ENCODE measurements around the gene WFDC1.

DNA sequence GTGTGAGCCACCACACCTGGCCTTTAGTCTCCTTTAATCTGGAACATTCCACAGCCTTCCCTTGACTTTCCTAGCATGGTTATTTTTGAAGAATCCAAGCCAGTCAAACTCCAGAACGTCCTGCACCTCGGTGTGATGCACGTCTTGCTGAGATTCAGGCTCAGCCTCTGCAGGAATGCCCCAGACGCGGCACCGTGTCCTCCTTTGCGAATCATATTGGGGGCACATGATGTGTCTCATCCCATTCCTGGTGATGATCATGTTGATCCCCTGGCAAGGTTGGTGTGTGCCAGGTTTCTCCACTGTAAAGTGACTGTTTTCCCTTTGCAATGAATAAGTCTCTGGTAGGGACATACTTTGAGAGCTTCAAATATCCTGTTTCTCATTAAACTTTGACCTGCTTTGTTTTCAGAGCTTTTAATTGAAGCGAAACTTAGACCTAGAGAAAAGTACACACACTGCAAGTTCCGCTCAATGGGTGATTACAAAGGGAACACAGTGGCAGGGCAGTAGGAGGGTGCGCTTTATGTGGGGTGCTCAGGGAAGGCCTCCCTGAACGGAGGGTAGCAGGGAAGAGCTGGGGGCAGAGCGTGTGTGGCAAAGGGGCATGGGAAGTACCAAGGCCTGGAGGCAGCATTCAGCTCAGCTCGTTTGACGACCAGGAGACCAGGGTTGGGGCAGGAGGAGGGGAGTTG is 64.1 kb downstream of the WFDC1 start:
- TF ChIP-seq EZH2phosphoT487 (IDR thresholded peaks at IDR 0.05; ENCODE audit: low read depth) = no peak
- TF ChIP-seq, protein P1, sequence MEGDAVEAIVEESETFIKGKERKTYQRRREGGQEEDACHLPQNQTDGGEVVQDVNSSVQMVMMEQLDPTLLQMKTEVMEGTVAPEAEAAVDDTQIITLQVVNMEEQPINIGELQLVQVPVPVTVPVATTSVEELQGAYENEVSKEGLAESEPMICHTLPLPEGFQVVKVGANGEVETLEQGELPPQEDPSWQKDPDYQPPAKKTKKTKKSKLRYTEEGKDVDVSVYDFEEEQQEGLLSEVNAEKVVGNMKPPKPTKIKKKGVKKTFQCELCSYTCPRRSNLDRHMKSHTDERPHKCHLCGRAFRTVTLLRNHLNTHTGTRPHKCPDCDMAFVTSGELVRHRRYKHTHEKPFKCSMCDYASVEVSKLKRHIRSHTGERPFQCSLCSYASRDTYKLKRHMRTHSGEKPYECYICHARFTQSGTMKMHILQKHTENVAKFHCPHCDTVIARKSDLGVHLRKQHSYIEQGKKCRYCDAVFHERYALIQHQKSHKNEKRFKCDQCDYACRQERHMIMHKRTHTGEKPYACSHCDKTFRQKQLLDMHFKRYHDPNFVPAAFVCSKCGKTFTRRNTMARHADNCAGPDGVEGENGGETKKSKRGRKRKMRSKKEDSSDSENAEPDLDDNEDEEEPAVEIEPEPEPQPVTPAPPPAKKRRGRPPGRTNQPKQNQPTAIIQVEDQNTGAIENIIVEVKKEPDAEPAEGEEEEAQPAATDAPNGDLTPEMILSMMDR (IDR thresholded peaks at IDR 0.05; ENCODE audit: low read depth, low read length) = no peak

Measured in OCI-LY3 (cell line).